HG03521 (cell line): Measurements from ENCODE around the gene GARNL3.
A peak's percentile ranks its signal among the peaks of the same experiment; 100 is the strongest.

ENCODE experiments used
- ATAC-seq: cut with Tn5 transposase; IDR thresholded peaks from one replicate; pipeline ENCODE4 v1.9.1; 2021; ENCODE audit warnings: mild to moderate bottlenecking, moderate library complexity; ENCODE audit not compliant: unreplicated experiment

Gene GARNL3

DNA sequence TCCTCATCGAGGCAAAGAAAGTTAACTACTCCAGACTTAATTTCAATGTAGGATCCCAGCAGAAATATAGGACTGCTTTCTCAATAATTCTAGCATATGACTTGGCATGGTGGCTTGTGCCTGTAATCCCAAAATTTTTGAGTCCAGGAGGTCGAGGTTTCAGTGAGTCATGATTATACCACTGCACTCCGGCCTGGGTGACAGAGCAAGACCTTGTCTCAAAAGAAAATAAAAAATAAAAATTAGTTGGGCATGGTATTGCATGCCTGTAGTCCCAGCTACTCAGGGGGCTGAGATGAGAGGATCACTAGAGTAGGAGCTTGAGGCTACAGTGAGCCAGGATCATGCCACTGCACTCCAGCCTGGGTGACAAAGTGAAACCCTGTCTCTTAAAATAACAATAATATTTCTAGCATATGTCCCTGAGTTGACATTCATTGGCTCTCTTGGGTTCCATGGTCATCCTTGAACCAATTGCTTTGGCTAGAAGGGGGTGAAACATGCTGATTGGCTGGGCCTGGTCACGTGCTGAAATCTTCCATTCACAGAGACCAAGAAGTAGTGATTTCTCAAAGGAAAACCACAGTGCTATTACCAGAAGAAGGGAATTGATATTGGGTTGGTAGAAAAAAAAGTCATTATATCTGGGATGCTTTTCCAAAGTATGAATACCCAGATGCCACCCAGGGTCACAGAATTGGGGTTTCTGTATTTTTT is 31.6 kb upstream of the GARNL3 start:
- no peak for ATAC-seq

DNA sequence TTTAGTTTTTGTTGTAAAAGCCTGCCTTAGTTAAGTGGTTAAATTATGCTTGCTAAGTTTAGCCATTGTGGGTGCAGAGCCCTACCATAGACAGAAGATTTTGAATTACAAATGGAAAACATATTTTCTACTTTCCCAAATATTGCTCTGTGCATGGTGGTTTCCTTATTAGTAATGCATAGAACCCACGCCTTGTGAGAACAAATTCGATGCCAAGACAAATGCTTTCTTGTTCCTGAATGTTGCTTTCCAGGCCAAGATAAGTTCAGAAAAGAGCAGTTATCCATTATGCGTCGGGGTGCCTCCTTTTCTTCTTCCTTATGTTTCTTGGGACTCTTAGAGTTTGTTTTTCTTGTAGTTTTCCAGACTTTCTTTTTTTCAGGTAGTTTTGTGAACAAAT is 31.0 kb upstream of the GARNL3 start:
- no peak for ATAC-seq

DNA sequence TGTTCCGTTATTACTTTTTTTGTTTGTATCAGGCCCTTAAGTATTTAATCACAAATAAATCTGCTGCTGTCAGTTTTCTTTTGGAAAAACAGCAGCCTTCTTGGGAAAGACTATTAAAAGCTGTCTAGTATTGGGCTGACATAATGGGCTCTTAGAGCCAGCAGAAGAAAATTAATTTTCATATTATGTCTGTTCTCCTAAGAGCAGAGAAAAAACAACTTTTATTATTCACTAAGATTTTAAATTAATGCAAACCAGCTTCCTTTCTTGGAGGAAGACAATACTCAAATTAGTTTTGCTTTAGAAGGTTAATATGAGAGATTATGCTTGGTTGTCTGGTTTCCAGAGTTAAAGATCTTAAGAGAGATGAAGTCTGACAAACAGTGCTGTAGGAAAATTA is 30.6 kb upstream of the GARNL3 start:
- no peak for ATAC-seq

DNA sequence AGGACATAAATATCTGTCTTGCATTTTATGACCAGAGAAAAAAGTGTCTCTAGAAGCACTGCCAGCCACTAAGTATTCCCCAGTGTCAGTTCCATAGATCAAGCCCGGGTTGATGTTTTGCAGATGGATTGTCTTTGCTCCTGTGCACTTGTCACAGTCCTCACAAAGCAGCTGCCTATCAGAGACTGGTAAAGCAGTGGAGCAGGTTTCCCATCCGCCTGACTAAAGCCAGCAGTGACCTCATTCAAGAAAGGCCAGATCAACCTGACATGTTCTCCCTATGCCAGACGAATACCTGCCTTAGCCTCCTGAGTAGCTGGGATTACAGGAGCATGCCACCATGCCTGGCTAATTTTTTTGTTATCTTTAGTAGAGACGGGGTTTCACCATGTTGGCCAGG is 26.8 kb upstream of the GARNL3 start:
- no peak for ATAC-seq

DNA sequence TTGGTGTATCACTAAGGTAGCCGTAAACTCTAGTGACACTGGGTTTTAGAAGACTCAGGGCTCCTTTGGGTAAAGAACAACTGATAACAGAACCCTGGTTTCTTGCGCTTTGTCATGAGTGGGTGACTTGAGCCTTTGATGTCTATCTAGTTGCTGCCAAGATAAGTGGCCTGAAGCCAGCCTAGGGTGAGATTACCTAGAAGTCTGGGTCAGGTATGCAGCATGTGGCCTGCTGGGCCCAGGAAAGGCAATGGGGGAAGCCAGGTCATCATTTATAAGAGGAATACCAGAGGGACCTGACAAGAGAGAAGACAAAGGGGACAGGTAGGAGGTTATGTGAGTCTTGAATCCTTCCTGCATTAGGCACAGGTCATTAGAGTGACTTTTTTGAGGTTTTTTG is 23.2 kb upstream of the GARNL3 start:
- no peak for ATAC-seq

DNA sequence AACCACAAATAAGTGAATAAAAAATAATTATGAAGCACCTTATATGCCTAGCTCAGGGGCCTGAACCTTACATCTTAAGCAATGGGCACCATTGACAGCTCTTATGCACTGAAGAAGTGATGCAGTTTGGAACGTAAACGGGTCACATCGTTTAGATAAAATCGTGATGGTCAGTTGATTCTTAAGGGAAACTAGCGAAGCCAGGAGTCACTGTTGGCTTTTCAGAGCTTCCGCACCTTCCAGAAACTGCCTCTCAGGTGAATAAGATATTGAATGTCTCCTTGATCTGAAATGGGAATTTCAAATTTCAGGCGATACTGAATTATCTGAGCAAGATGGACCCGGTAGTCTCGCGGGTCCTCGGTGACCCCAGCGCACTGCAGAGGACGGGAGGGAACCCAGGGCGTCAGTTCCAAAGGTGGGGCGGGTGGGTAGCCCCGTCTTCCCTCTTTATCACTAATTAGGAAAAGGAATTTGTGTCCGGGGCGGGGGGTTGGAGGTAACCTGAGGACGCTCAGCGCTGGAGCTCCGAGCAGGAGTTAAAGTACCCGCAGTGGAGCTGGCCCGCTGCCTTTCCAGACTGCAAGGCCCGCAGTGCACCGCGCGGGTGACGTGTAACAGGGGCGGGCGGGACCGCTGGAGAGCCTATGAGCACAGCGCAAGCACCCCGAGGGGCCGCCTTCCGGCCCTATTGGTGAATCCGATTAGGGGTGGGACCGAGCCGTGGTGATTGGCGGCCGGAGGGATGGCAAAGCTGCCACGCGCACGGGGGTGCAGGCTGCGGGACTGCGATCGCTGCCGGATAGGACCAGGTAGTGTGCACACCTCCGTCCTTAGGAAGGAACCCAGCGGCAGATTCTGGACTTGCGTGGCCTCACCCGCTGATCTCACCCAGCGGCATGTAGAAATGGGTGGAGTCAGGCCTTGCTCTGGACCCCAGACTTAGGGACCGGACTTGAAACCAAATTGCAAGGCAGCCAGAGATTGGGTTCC is 19.7 kb upstream of the GARNL3 start:
- ATAC-seq, result peak; percentile 100

DNA sequence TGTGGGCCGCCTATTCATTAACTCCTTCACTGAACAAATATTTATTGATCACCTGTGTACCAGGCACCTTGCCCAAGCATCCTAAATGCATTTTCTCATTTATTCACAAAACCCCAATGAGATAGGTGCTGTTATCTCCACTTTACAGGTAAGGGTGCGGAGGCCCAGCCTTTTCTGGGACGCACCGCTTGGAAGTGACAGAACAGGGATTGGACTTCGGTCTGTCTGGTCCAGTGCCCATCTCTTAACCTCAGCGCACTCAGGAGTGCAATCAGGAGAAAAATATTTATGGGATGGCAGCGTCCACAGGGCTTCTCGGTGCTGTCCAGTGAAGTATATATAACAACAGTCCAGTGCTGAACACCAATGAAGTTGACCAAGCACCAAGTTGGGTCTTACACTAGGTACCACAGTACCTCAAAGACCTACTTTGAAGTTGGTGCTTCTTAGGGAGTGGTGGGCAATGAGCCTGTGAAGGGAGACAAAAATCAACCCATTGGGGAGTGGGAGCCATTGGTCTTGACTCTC is 18.9 kb upstream of the GARNL3 start:
- ATAC-seq, result no peak

DNA sequence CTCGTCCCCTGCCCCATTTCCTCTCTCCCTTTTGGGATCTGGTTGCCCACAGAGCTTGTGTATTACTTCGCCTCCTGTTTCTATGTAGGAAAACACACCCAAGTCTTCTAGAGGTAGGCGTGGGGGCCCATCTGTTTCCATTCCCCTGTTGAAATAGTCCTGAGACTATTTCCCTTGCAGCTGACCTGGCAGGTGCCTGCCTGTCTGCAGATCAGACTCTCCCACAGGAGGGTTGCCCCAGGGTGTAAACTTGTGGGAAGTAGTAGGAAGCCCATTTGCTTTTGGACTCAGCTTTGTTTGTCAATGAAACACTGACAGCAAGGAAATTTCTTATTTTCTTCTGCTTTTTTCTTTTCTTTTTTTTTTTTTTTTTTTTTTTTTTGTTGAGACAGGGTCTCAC is 16.3 kb upstream of the GARNL3 start:
- ATAC-seq, result no peak

DNA sequence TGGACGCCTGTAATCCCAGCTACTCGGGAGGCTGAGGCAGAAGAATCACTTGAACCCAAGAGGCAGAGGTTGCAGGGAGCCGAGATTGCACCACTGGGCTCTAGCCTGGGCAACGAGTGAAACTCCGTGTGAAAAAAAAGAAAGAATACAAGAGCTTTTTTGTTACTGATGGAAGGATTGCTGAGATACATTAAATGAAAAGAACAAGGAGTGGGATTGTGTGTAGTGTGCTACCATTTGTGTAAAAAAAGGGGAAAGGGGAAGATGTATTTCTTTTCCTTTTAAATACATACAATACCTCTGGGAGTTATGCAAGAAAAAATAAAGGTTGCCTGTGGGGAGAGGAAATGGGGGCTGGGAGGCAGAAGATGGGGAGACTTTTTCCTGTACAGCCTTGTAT is 14.7 kb upstream of the GARNL3 start:
- no peak for ATAC-seq

DNA sequence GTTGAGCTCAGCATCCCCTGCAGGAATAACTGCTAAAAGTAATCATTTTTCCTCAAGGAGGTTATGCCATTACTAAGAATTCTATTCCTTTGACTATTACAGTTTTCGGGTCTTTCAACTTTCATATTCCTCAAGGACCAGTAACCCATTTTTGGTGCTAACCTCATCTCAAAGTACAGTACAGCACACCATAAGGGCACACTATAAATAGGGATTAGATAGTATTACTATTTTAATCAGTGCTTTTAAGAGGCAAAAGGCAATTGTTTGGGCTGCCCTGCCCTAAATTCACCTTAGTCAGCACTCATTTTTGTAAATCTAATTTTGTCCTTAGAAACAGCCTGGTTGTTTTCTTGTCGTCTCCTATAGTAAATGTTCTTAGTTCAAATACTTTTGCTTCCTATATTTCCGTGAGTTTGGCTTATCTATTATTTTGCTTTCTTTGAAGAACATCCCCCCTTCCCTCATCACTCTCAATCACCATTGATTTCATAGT is 13.6 kb upstream of the GARNL3 start:
- no peak for ATAC-seq

DNA sequence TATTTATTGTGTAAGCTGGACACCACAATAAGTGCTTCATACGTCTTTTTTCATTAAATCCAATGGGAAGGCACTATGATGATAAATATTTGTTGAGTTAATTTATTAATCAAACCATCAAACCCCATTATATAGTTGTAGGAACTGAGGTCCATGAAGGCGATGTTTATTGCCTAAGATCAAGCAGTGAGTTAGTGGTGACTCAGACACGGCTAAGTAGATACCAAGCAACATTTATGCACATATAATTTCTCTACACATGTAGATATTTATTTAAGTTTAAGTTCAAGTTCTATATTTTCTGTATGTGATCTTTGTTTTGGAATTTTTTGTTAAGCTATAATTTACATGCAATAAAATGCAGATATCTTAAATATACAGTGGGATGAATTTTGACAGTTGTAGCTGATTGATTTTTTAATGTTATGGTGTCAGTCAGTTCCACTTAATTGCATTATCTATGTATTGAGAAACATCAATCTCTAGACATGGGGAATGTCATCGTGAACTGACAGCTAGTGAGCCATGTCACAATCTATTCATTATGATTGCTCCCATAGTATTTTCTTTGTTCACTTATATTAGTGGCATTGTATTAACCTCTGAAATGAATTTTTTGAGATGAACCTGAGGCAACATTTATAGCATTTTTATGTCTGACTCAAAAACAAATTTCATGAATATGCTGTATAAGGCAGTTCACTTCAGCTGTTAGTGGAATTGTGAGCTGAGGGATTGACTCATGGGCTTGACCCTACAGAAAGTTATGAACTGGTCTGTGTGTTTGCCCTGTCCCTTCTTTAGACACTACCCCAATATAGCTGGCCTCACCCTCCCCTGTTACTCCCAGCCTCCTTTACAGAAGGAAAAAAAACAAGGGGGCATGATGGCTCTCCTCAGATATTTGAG is 11.9 kb upstream of the GARNL3 start:
- ATAC-seq, result no peak

DNA sequence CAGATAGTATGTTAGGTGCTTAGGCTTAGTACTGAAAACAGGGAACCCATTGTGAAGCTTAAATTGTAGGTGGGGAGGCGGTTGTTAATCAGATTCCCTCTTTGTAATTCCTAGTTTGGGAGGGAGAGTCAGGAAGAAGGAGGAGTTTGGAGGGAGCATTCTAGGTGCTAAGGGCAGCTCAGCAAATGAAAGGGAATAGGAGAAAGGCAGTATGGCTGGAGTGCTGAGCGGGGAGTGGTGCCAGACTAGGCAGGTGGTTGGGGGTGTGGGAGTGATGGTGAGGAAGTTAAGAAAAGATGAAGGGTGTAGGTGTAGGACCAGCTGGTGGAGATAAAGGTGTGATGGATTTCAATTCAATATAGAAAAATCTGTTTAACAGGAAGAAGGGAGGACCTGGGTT is 11.1 kb upstream of the GARNL3 start:
- no peak for ATAC-seq

DNA sequence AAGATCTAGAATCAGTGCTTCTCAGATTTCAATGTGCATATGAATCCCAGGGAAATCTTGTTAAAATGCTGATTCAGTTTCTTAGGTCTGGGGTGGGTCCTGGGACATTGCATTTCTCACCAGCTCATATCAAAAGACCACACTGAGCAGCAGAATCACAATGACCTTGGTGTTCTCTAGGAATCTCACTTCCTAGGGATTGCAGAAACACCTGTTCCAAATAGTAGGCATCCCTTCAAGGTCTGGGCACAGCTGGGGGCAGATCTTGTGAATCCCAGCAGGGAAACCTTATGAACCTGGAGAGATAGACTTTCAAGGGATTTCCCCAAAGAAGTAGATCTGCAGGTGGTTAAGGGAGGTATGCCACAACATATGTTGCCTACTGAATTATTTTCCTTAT is 8.9 kb upstream of the GARNL3 start:
- no peak for ATAC-seq

DNA sequence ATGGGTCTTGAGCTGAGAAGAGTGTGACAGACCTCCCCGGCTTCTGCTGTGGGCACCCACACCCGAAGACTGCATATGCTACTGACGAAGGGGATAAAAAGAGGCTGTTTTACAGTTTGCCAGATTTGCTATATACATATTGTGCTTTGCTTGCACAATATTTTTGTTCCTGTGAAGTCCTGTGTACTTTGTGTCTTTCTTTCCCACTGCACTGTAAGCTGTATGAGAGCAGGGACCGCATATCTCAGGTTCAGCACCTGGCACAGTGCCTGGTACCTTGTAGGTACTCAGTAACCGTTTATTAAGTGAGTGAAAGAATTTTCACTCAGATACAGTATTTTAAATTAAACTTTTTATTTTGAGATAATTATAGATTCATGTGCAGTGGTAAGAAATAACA is 8.2 kb upstream of the GARNL3 start:
- no peak for ATAC-seq

DNA sequence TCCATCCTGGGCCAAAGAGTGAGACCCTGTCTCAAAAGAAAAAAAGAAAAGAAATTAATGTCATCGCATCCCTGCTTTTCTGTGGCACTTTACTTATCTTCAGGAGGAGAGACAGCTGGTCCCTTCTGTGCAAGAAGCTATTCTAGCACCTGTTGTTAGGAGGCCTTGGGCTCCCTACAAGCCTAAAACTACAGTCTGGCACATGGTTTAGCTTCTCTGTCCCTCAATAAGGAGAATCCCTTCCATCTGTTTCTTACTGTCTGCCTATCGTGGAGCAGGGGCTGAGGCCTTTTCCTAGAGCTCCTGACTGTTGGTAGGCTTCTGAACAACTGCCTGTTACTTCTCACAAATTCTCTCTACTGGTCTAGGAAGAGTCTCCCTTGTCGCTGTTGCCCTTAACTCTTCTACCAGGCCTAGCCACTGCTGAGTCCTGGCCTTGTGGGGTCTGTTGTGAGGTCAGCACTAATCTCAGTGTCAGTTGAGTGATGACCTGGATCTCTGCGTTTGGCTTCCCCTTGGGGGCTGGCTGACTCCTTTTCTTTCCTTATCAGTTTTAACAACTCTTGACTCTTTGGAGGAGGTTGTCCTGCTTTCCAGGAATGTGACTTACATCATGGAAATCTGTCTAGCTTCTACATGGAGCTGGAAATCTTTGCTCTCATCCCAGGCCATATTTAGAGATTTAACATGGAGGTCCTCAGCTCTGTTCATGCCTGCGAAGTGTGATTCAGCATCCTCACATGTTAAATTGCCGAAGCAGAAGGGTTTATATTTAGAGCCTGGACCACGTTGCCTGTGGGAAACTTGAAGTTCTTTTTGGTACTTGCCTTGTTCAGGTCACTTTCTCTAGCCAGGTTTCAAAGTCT is 5.7 kb upstream of the GARNL3 start:
- no peak for ATAC-seq

DNA sequence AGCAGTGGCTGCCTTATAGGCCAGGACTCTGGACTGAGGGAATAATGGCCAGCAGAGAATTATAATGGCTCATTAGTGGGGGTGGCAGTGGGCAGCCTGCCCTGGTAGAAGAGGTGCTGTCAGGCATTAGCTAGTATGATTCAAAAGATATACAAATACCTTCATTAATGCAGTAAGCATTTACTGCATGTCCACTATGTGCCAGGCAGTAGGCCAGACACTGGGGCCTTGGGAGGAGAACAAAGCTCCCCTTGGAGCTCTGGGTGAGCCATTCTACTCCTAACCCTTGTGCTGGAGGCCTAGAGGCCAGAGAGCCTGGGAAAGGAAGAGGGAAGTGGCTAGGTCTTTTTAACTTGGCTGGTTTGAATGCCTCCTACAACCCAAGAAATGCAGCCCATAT is 2.0 kb upstream of the GARNL3 start:
- no peak for ATAC-seq

DNA sequence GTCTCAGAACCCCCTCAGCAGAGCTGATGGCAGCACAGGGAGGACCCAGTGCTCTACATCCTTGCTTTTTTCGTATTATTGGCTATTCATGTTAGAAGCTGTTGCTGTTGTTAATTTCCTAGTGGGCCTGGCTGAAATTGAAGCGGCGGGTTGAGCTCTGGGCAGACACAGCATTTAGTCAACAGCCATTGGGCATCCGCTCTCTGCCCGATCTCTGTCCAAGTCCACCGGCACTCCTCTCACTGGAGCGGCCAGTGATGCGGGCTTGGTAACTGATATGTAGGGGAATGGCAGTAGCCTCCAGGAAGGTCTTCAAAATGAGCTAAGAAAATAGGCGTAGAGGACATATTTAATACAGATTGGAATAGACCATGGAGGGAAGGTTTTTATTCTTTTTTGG is 1.3 kb upstream of the GARNL3 start:
- ATAC-seq, result no peak

DNA sequence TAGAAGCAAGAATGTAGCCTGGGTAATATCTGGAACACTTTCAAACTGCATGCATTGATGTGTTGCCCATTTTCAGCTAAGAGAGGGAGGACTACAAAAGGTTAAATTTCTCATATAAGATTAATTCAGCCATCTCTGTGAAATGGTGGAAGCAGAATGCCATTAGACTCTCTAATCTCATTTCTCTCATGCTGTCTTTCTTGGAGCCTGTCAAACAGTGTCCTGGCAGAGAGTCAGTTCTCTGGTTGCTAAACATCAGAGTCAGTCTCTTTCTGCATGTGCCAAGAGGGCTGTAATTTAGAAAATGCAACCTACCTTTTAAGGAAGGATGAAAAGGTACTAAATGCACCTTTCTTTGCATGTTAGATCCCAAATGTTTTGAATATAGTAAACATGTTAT is 910 bp upstream of the GARNL3 start:
- ATAC-seq, result no peak

DNA sequence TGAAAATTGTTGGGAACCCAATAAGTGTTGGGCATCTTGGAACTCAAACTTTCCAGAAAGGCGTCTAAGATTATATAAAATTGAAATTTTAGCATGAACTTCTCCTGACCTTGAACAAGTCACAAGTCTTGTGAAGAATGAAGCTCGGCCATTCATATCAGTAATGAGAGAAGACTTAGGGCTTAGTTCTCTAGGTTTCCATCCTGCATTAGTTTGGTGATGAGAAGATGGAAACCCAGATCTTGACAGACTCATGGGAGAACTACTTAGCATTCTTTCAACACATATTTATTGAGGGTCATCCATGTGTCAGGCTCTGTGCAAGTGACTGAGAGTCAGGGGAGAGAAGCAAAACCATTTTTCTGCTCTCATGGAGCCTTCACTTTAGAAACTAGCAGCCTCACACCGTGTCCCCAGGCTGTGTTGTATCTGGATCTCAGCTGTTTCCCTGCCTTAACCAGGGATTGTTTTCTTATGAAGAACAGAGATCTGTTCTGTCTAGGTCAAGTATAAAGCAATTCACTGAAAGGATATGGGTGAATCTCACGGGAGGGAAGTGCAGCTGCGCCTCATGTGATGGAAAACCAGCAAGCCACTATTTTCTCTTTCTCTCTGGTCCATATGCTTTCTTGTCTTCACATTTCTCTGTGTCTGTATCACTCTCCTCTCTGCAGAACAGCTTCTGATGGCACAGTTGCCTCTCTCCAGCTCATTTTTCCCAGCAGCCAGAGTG is 3.4 kb downstream of the GARNL3 start:
- no peak for ATAC-seq
